HL-60 (cell line): ENCODE data around the gene HPCA.
A peak's percentile ranks its signal among the peaks of the same experiment; 100 is the strongest.
"Not testable (repeated sequence)": the region's sequence is repeated elsewhere in the genome, so short reads cannot be mapped to it uniquely, and the experiment has no call there.

Source experiments
- DNase-seq, 2 experiments: peaks; one replicate each; pipeline ENCODE4 v3.0.0-alpha.2; 2010 to 2020; ENCODE audit warnings: low read depth in 1 of 2, low spot score in 1 of 2
- H3K27ac ChIP-seq: fragments of 250-450 bp; sonication (Bioruptor Pico); replicated peaks from 2 replicates; pipeline ENCODE4 v1.5.1; 2020; ENCODE audit warnings: mild to moderate bottlenecking, moderate library complexity
- H3K27me3 ChIP-seq: fragments of 250-450 bp; sonication (Bioruptor Pico); 2 replicates; pipeline ENCODE4 v1.5.1; 2021; ENCODE audit warnings: mild to moderate bottlenecking, moderate library complexity; ENCODE audit not compliant: insufficient read depth, poor library complexity, severe bottlenecking
- H3K4me3 ChIP-seq: replicated peaks from 2 replicates; pipeline ENCODE4 v1.5.1; 2011; ENCODE audit warnings: mild to moderate bottlenecking, control low read depth, low read length; ENCODE audit not compliant: insufficient read depth
- CTCF ChIP-seq: IDR thresholded peaks from one replicate; pipeline ENCODE4 v1.5.1; 2011; ENCODE audit warnings: low read length, control low read depth, inconsistent platforms; ENCODE audit not compliant: insufficient read depth
- GABPA ChIP-seq: IDR thresholded peaks from 2 replicates; pipeline ENCODE4 v1.6.1; 2012; ENCODE audit warnings: low read depth
- POLR2AphosphoS5 ChIP-seq: IDR thresholded peaks from 2 replicates; pipeline ENCODE4 v1.6.1; 2012; ENCODE audit warnings: low read depth
- REST ChIP-seq: IDR thresholded peaks from 2 replicates; pipeline ENCODE4 v1.6.1; 2012; ENCODE audit warnings: low read depth; ENCODE audit not compliant: insufficient replicate concordance
- SPI1 ChIP-seq: IDR thresholded peaks from 2 replicates; pipeline ENCODE4 v1.6.1; 2012; ENCODE audit warnings: low read depth, mild to moderate bottlenecking, borderline replicate concordance

HPCA gene

GRCh38 chr1:32904797-32905196 is 18.5 kb downstream of the HPCA start:
- no peak for TF ChIP-seq SPI1
- no peak for TF ChIP-seq REST
- no peak for TF ChIP-seq POLR2AphosphoS5
- TF ChIP-seq CTCF: no peak
- TF ChIP-seq GABPA: no peak
- Histone ChIP-seq H3K27me3 (peaks cover 32% of the 10 kb centered on the region), H3K4me3 (no peak overlapping the region), H3K27ac (no peak overlapping the region)
- no peak for DNase-seq

GRCh38 chr1:32905588-32905987 is 19.3 kb downstream of the HPCA start:
- not testable (repeated sequence) for H3K4me3 ChIP-seq, H3K27ac ChIP-seq, DNase-seq
- peaks cover 24% of the 10 kb centered on the region for H3K27me3 ChIP-seq

GRCh38 chr1:32906654-32907053 is 20.4 kb downstream of the HPCA start:
- no peak for DNase-seq
- Histone ChIP-seq H3K27ac (no peak overlapping the region), H3K27me3 (peaks cover 17% of the 10 kb centered on the region), H3K4me3 (no peak overlapping the region)
- TF ChIP-seq CTCF (no peak), REST (no peak), SPI1 (no peak), POLR2AphosphoS5 (no peak), GABPA (no peak)

- TF ChIP-seq CTCF (no peak), SPI1 (peak; percentile 32; the same call in 1 of the 2 replicates), GABPA (no peak), REST (no peak), POLR2AphosphoS5 (no peak)
- DNase-seq: no peak
- Histone ChIP-seq H3K4me3 (no peak overlapping the region), H3K27ac (no peak overlapping the region), H3K27me3 (peaks cover 15% of the 10 kb centered on the region)
Observed at GRCh38 chr1:32907435-32907834, 21.1 kb downstream of the HPCA start.
